DND-41 (cell line): ENCODE data around the gene GPD1L.

Experiments
- ATAC-seq: fragments of 200-7000 bp; cut with Tn5 transposase; 3 replicates; pipeline ENCODE4 v1.9.1; 2021; ENCODE audit warnings: low read depth; ENCODE audit not compliant: insufficient read depth
- DNase-seq: peaks from one replicate; pipeline ENCODE4 v3.0.0-alpha.2; 2020
- H2AFZ ChIP-seq: 2 replicates; pipeline ENCODE4 v1.6.0; 2012; ENCODE audit warnings: low read depth, low read length
- H3K27ac ChIP-seq: 2 replicates; pipeline ENCODE4 v1.5.1; 2012; ENCODE audit warnings: low read length, inconsistent platforms
- H3K27me3 ChIP-seq: fragments of 200-600 bp; sonication (generic); 2 replicates; pipeline ENCODE4 v1.6.0; 2012; ENCODE audit warnings: low read length, mild to moderate bottlenecking, inconsistent platforms; ENCODE audit not compliant: insufficient read depth, poor library complexity
- H3K36me3 ChIP-seq: 2 replicates; pipeline ENCODE4 v1.5.1; 2012; ENCODE audit warnings: low read length, inconsistent platforms; ENCODE audit not compliant: insufficient read depth
- H3K4me1 ChIP-seq: 2 replicates; pipeline ENCODE4 v1.5.1; 2012; ENCODE audit warnings: mild to moderate bottlenecking, low read length; ENCODE audit not compliant: insufficient read depth
- H3K4me2 ChIP-seq: 2 replicates; pipeline ENCODE4 v1.6.0; 2012; ENCODE audit warnings: mild to moderate bottlenecking, moderate library complexity, low read length, inconsistent platforms; ENCODE audit not compliant: insufficient read depth
- H3K4me3 ChIP-seq, 2 experiments: fragments of 200-600 bp in 1 of 2; shearing (Covaris generic) in 1 of 2; 2 replicates each; pipeline ENCODE4 v1.5.1; 2012 to 2016; ENCODE audit warnings: inconsistent platforms in 2 of 2, low read length in 2 of 2, mild to moderate bottlenecking in 2 of 2, low read depth in 1 of 2, moderate library complexity in 1 of 2
- H3K79me2 ChIP-seq: 2 replicates; pipeline ENCODE4 v1.6.0; 2012; ENCODE audit warnings: low read length, inconsistent platforms; ENCODE audit not compliant: insufficient read depth
- H3K9ac ChIP-seq: 2 replicates; pipeline ENCODE4 v1.6.0; 2012; ENCODE audit warnings: low read depth, mild to moderate bottlenecking, inconsistent platforms, low read length, moderate library complexity
- H3K9me3 ChIP-seq: 2 replicates; pipeline ENCODE4 v1.5.1; 2012; ENCODE audit warnings: low read length, moderate library complexity, mild to moderate bottlenecking, inconsistent platforms; ENCODE audit not compliant: insufficient read depth, severe bottlenecking
- H4K20me1 ChIP-seq: 2 replicates; pipeline ENCODE4 v1.6.0; 2012; ENCODE audit warnings: low read length; ENCODE audit not compliant: insufficient read depth
- CTCF ChIP-seq: IDR thresholded peaks from 2 replicates; pipeline ENCODE4 v1.5.1; 2012; ENCODE audit warnings: borderline replicate concordance, low read length, moderate library complexity, mild to moderate bottlenecking; ENCODE audit not compliant: poor library complexity, severe bottlenecking; ENCODE audit errors: extremely low read depth
- EZH2 ChIP-seq: IDR thresholded peaks from 3 replicates; pipeline ENCODE4 v1.6.1; 2012; ENCODE audit warnings: borderline replicate concordance, low read depth, mild to moderate bottlenecking, moderate library complexity, low read length, inconsistent platforms; ENCODE audit not compliant: severe bottlenecking

Gene GPD1L

GRCh38 chr3:32086464-32086863, 20.0 kb upstream of the GPD1L start:
- Histone ChIP-seq H3K4me1 (peaks cover 3% of the 10 kb centered on the region; the same call in 1 of the 2 replicates), H3K4me2 (no peak overlapping the region), H3K4me3 (no peak overlapping the region), H3K79me2 (no peaks in the 10 kb centered on the region), H3K27me3 (no peaks in the 10 kb centered on the region), H3K9ac (no peak overlapping the region), H3K27ac (no peak overlapping the region), H4K20me1 (no peaks in the 10 kb centered on the region), H2AFZ (no peak overlapping the region), H3K9me3 (peaks cover 6% of the 10 kb centered on the region), H3K36me3 (no peaks in the 10 kb centered on the region)
- no peak for DNase-seq
- TF ChIP-seq EZH2 = no peak
- TF ChIP-seq CTCF = no peak
- no peak for ATAC-seq

GRCh38 chr3:32089476-32089875, 16.9 kb upstream of the GPD1L start:
- no peaks in the 10 kb centered on the region for H3K27me3 ChIP-seq

GRCh38 chr3:32093204-32093603, 13.2 kb upstream of the GPD1L start:
- Histone ChIP-seq H3K4me3 (no peak overlapping the region), H2AFZ (no peak overlapping the region), H4K20me1 (no peaks in the 10 kb centered on the region), H3K4me1 (peaks cover 5% of the 10 kb centered on the region; the same call in 1 of the 2 replicates), H3K4me2 (no peak overlapping the region), H3K27me3 (no peaks in the 10 kb centered on the region), H3K9me3 (no peaks in the 10 kb centered on the region), H3K36me3 (no peaks in the 10 kb centered on the region), H3K9ac (no peak overlapping the region), H3K79me2 (no peaks in the 10 kb centered on the region), H3K27ac (no peak overlapping the region)
- no peak for TF ChIP-seq EZH2
- no peak for TF ChIP-seq CTCF
- DNase-seq = no peak
- no peak for ATAC-seq

More at GRCh38 chr3:32089476-32089875, 16.9 kb upstream of the GPD1L start:
- DNase-seq (no peak), ATAC-seq (no peak)
- Histone ChIP-seq H3K27ac (no peak overlapping the region), H3K4me2 (no peak overlapping the region), H4K20me1 (no peaks in the 10 kb centered on the region), H3K4me1 (peaks cover 5% of the 10 kb centered on the region; the same call in 1 of the 2 replicates), H3K79me2 (no peaks in the 10 kb centered on the region), H2AFZ (no peak overlapping the region), H3K4me3 (no peak overlapping the region), H3K36me3 (no peaks in the 10 kb centered on the region), H3K9ac (no peak overlapping the region), H3K9me3 (peaks cover 6% of the 10 kb centered on the region)
- TF ChIP-seq CTCF = no peak
- no peak for TF ChIP-seq EZH2

DNA sequence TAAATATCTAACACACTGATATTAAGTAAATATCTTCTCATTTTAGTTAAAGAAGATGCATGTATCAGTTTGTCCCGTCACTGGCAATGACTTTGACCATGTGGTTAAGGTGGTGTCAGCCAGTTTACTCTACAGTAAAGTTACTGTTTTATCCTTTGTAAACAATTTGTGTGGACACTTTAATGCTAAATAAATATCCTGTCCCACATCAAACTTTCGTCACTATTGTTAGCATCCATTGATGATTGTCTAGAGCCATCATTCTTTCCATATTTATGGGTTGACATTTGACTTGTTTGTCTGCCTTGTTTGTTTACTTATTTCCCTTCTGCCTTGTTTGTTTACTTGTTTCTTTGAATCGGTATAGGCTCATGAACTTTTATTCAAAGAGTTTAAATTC, 11.0 kb upstream of the GPD1L start:
- no peaks in the 10 kb centered on the region for H3K79me2 ChIP-seq
- H2AFZ ChIP-seq = no peak overlapping the region
- H3K4me2 ChIP-seq = no peak overlapping the region
- H3K27ac ChIP-seq = no peak overlapping the region
- H3K9me3 ChIP-seq = peaks cover 2% of the 10 kb centered on the region
- peaks cover 5% of the 10 kb centered on the region; the same call in 1 of the 2 replicates for H3K4me1 ChIP-seq
- H3K27me3 ChIP-seq = no peaks in the 10 kb centered on the region
- DNase-seq (no peak), ATAC-seq (no peak)
- H3K9ac ChIP-seq = no peak overlapping the region
- no peaks in the 10 kb centered on the region for H3K36me3 ChIP-seq
- no peaks in the 10 kb centered on the region for H4K20me1 ChIP-seq
- no peak overlapping the region for H3K4me3 ChIP-seq
- TF ChIP-seq EZH2 (no peak), CTCF (no peak)
